Loucy (cell line): ENCODE data around the gene IRGQ.

Experiments
- H2AFZ ChIP-seq: fragments of 200-600 bp; sonication (generic); 2 replicates; pipeline ENCODE4 v1.6.0; 2016; ENCODE audit warnings: antibody characterized with exemption, mild to moderate bottlenecking, low read length, moderate library complexity
- H3F3A ChIP-seq: fragments of 200-600 bp; 2 replicates; pipeline ENCODE4 v1.6.0; 2016; ENCODE audit warnings: antibody characterized with exemption, low read depth, mild to moderate bottlenecking
- H3K27me3 ChIP-seq: fragments of 200-600 bp; sonication (generic); 2 replicates; pipeline ENCODE4 v1.6.1; 2014; ENCODE audit warnings: low read length, mild to moderate bottlenecking; ENCODE audit not compliant: insufficient read depth, poor library complexity, severe bottlenecking
- H3K36me3 ChIP-seq: fragments of 200-600 bp; sonication (generic); 2 replicates; pipeline ENCODE4 v1.6.1; 2016; ENCODE audit warnings: low read length; ENCODE audit not compliant: insufficient read depth
- H3K4me1 ChIP-seq: fragments of 200-600 bp; sonication (generic); 2 replicates; pipeline ENCODE4 v1.5.1; 2014; ENCODE audit warnings: low read length, mild to moderate bottlenecking; ENCODE audit not compliant: insufficient read depth, poor library complexity, severe bottlenecking
- H3K4me2 ChIP-seq: fragments of 200-600 bp; sonication (generic); 2 replicates; pipeline ENCODE4 v1.6.0; 2014; ENCODE audit warnings: antibody characterized with exemption, low read length, low read depth, mild to moderate bottlenecking; ENCODE audit not compliant: poor library complexity, severe bottlenecking
- H3K4me3 ChIP-seq: fragments of 200-600 bp; sonication (generic); 2 replicates; pipeline ENCODE4 v1.5.1; 2014; ENCODE audit warnings: low read length, mild to moderate bottlenecking, mixed read lengths; ENCODE audit not compliant: poor library complexity, severe bottlenecking
- H3K79me2 ChIP-seq: fragments of 200-600 bp; sonication (generic); 2 replicates; pipeline ENCODE4 v1.6.1; 2014; ENCODE audit warnings: low read length; ENCODE audit not compliant: insufficient read depth
- H3K9ac ChIP-seq: fragments of 200-600 bp; sonication (generic); 2 replicates; pipeline ENCODE4 v1.6.0; 2014; ENCODE audit warnings: mild to moderate bottlenecking, low read depth, low read length, moderate library complexity; ENCODE audit not compliant: poor library complexity, severe bottlenecking
- H3K9me2 ChIP-seq: fragments of 200-600 bp; sonication (generic); replicated peaks from 2 replicates; pipeline ENCODE4 v1.6.1; 2016; ENCODE audit warnings: low read depth, low read length, mixed read lengths
- H3K9me3 ChIP-seq: fragments of 200-600 bp; sonication (generic); 2 replicates; pipeline ENCODE4 v1.6.1; 2014; ENCODE audit warnings: mild to moderate bottlenecking, antibody characterized with exemption, low read length, low read depth; ENCODE audit not compliant: insufficient read depth
- H4K20me1 ChIP-seq: fragments of 200-600 bp; sonication (generic); 2 replicates; pipeline ENCODE4 v1.6.0; 2014; ENCODE audit warnings: antibody characterized with exemption, low read length, mild to moderate bottlenecking; ENCODE audit not compliant: insufficient read depth, poor library complexity, severe bottlenecking
- CTCF ChIP-seq: fragments of 200-600 bp; sonication (generic); conservative IDR thresholded peaks from 2 replicates; pipeline ENCODE4 v1.5.1; 2014; ENCODE audit warnings: mild to moderate bottlenecking, antibody characterized with exemption, low read length
- EZH2phosphoT487 ChIP-seq: fragments of 200-600 bp; IDR thresholded peaks from 2 replicates; pipeline ENCODE4 v1.6.1; 2018; ENCODE audit warnings: antibody characterized with exemption, mild to moderate bottlenecking, moderate library complexity, borderline replicate concordance

The IRGQ gene

GRCh38 chr19:43634068-43634467 is 38.1 kb upstream of the IRGQ start:
- TF ChIP-seq CTCF, result no peak
- no peak for TF ChIP-seq EZH2phosphoT487
- peaks cover 5% of the 10 kb centered on the region for H3K4me1 ChIP-seq
- H3K9ac ChIP-seq, result no peak overlapping the region
- H2AFZ ChIP-seq, result no peak overlapping the region
- no peak overlapping the region for H3K4me2 ChIP-seq
- no peaks in the 10 kb centered on the region for H3F3A ChIP-seq
- no peaks in the 10 kb centered on the region for H3K36me3 ChIP-seq
- H4K20me1 ChIP-seq, result no peaks in the 10 kb centered on the region
- H3K79me2 ChIP-seq, result no peaks in the 10 kb centered on the region
- H3K4me3 ChIP-seq, result no peak overlapping the region
- H3K27me3 ChIP-seq, result no peaks in the 10 kb centered on the region
- H3K9me2 ChIP-seq, result no peaks in the 10 kb centered on the region
- no peaks in the 10 kb centered on the region for H3K9me3 ChIP-seq

GRCh38 chr19:43633520-43633919 is 37.6 kb upstream of the IRGQ start:
- Histone ChIP-seq H3F3A (no peaks in the 10 kb centered on the region), H3K36me3 (no peaks in the 10 kb centered on the region), H3K27me3 (no peaks in the 10 kb centered on the region), H3K9me2 (no peaks in the 10 kb centered on the region), H2AFZ (no peak overlapping the region), H3K9me3 (no peaks in the 10 kb centered on the region), H3K4me2 (no peak overlapping the region), H3K79me2 (no peaks in the 10 kb centered on the region), H3K9ac (no peak overlapping the region), H4K20me1 (no peaks in the 10 kb centered on the region), H3K4me3 (no peak overlapping the region), H3K4me1 (no peaks in the 10 kb centered on the region)
- TF ChIP-seq EZH2phosphoT487, result no peak
- TF ChIP-seq CTCF, result no peak

GRCh38 chr19:43631491-43631890 is 35.6 kb upstream of the IRGQ start:
- H3K4me1 ChIP-seq, result no peaks in the 10 kb centered on the region
- TF ChIP-seq CTCF (no peak), EZH2phosphoT487 (no peak)
- H3K36me3 ChIP-seq, result no peaks in the 10 kb centered on the region
- no peak overlapping the region for H3K9ac ChIP-seq
- H3K79me2 ChIP-seq, result no peaks in the 10 kb centered on the region
- no peaks in the 10 kb centered on the region for H3K9me2 ChIP-seq
- H3F3A ChIP-seq, result no peaks in the 10 kb centered on the region
- H3K4me3 ChIP-seq, result no peak overlapping the region
- H4K20me1 ChIP-seq, result no peaks in the 10 kb centered on the region
- no peaks in the 10 kb centered on the region for H3K9me3 ChIP-seq
- H3K27me3 ChIP-seq, result no peaks in the 10 kb centered on the region
- H2AFZ ChIP-seq, result no peak overlapping the region
- H3K4me2 ChIP-seq, result no peak overlapping the region
